ENCODE measurements around the gene GTPBP6.

- TF ChIP-seq POLR2A (IDR thresholded peaks at IDR 0.05) (no peak), CTCF (IDR thresholded peaks at IDR 0.05) (no peak)
Observed at GRCh38 chrX:311156-312129, 7.2 kb downstream of the GTPBP6 start.

Data from adrenal gland (tissue), 5 donors.